Measurements from ENCODE around the gene MFAP3L.

Gene MFAP3L

GRCh38 chr4:169987327-169988228 lies 38.6 kb downstream of the MFAP3L start:
- DNase-seq (ENCODE audit: low read depth in 1 of 2, low spot score in 1 of 2): no peak

GRCh38 chr4:169986369-169986768 lies 39.8 kb downstream of the MFAP3L start:
- DNase-seq (ENCODE audit: low read depth in 1 of 2, low spot score in 1 of 2): no peak

- no peak for DNase-seq (ENCODE audit: low read depth in 1 of 2, low spot score in 1 of 2)
Measured at GRCh38 chr4:169985881-169986280, 40.3 kb downstream of the MFAP3L start.

GRCh38 chr4:169984745-169985144 lies 41.5 kb downstream of the MFAP3L start:
- DNase-seq (ENCODE audit: low read depth in 1 of 2, low spot score in 1 of 2): no peak

GRCh38 chr4:169984173-169984572 lies 42.0 kb downstream of the MFAP3L start:
- no peak for DNase-seq (ENCODE audit: low read depth in 1 of 2, low spot score in 1 of 2)

- no peak for DNase-seq (ENCODE audit: low read depth in 1 of 2, low spot score in 1 of 2)
Measured at GRCh38 chr4:169976951-169977350, 49.2 kb downstream of the MFAP3L start.

GRCh38 chr4:169975838-169976796 lies 50.1 kb downstream of the MFAP3L start:
- no peak for DNase-seq (ENCODE audit: low read depth in 1 of 2, low spot score in 1 of 2)

- DNase-seq (ENCODE audit: low read depth in 1 of 2, low spot score in 1 of 2): no peak
Measured at GRCh38 chr4:169975131-169975837, 50.9 kb downstream of the MFAP3L start.

GRCh38 chr4:169971456-169972015 lies 54.7 kb downstream of the MFAP3L start:
- DNase-seq (ENCODE audit: low read depth in 1 of 2, low spot score in 1 of 2): no peak

GRCh38 chr4:169968999-169969398 lies 57.2 kb downstream of the MFAP3L start:
- no peak for DNase-seq (ENCODE audit: low read depth in 1 of 2, low spot score in 1 of 2)

GRCh38 chr4:169963998-169964397 lies 62.2 kb downstream of the MFAP3L start:
- no peak for DNase-seq (ENCODE audit: low read depth in 1 of 2, low spot score in 1 of 2)

- no peak for DNase-seq (ENCODE audit: low read depth in 1 of 2, low spot score in 1 of 2)
Measured at GRCh38 chr4:169959254-169959653, 66.9 kb downstream of the MFAP3L start.

GRCh38 chr4:169958629-169959028 lies 67.6 kb downstream of the MFAP3L start:
- DNase-seq (ENCODE audit: low read depth in 1 of 2, low spot score in 1 of 2): no peak

- no peak for DNase-seq (ENCODE audit: low read depth in 1 of 2, low spot score in 1 of 2)
Measured at GRCh38 chr4:169957785-169958184, 68.4 kb downstream of the MFAP3L start.

- no peak for DNase-seq (ENCODE audit: low read depth in 1 of 2, low spot score in 1 of 2)
Measured at GRCh38 chr4:169956091-169956843, 69.9 kb downstream of the MFAP3L start.

GRCh38 chr4:169955521-169955920 lies 70.7 kb downstream of the MFAP3L start:
- DNase-seq (ENCODE audit: low read depth in 1 of 2, low spot score in 1 of 2): no peak

GRCh38 chr4:169952236-169953002 lies 73.8 kb downstream of the MFAP3L start:
- DNase-seq (ENCODE audit: low read depth in 1 of 2, low spot score in 1 of 2): no peak

- no peak for DNase-seq (ENCODE audit: low read depth in 1 of 2, low spot score in 1 of 2)
Measured at GRCh38 chr4:169948271-169948670, 77.9 kb downstream of the MFAP3L start.

GRCh38 chr4:169945636-169946035 lies 80.6 kb downstream of the MFAP3L start:
- DNase-seq (ENCODE audit: low read depth in 1 of 2, low spot score in 1 of 2): no peak
